ENCODE measurements around the gene VIPR2.
"Not testable (repeated sequence)": the region's sequence is repeated elsewhere in the genome, so short reads cannot be mapped to it uniquely, and the experiment has no call there.

VIPR2 gene

DNA sequence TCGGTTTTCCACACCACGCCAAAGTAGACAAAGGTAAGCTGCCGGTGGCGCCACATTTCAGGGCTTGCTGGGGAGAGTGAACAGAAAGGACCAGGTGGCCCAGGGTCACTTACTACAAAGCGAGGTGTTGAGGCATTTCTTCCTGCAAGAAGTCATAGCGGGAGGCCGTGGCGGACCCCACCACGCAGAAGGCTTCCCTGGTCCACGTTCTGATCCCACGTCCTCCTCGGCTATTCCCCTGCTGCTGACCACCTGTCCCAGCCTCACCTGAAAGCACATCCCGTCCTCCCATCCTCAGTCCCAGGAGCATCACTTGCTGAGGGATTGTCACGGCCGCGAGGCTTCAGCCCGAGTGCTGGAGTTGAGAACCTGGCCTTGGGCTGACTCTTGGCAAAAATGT is 149.2 kb downstream of the VIPR2 start:
- DNase-seq (ENCODE audit: low spot score) = no peak

DNA sequence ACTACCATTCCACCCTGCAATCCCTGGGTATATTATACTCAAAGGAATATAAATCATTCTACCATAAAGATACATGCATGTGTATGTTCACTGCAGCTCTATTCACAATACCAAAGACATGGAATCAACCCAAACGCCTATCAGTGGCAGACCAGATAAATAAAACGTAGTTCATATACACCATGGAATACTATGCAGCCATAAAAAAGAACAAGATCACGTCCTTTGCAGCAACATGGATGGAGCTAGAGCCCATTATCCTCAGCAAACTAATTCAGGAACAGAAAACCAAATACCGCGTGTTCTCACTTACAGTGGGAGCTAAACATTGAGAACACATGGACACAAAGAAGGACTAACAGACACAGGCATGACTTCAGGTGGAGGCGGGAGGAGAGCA is 150.0 kb downstream of the VIPR2 start:
- no peak for DNase-seq (ENCODE audit: low spot score)

- DNase-seq (ENCODE audit: low spot score) = no peak
Measured at GRCh38 chr7:158993591-158993990, 151.1 kb downstream of the VIPR2 start.

DNA sequence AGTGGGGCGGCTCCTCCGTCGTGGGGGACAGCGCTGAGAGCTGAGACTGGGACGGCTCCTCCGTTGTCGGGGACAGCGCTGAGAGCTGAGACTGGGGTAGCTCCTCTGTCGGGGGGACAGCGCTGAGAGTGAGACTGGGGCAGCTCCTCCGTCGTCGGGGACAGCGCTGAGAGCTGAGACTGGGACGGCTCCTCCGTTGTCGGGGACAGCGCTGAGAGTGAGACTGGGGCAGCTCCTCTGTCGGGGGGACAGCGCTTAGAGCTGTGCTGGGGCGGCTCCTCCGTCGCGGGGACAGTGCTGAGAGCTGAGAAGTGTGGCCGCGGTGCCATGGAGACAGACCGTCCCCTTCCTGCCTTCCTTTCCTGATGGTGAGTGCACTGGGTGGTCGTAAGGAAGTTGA is 151.9 kb downstream of the VIPR2 start:
- no peak for DNase-seq (ENCODE audit: low spot score)

DNA sequence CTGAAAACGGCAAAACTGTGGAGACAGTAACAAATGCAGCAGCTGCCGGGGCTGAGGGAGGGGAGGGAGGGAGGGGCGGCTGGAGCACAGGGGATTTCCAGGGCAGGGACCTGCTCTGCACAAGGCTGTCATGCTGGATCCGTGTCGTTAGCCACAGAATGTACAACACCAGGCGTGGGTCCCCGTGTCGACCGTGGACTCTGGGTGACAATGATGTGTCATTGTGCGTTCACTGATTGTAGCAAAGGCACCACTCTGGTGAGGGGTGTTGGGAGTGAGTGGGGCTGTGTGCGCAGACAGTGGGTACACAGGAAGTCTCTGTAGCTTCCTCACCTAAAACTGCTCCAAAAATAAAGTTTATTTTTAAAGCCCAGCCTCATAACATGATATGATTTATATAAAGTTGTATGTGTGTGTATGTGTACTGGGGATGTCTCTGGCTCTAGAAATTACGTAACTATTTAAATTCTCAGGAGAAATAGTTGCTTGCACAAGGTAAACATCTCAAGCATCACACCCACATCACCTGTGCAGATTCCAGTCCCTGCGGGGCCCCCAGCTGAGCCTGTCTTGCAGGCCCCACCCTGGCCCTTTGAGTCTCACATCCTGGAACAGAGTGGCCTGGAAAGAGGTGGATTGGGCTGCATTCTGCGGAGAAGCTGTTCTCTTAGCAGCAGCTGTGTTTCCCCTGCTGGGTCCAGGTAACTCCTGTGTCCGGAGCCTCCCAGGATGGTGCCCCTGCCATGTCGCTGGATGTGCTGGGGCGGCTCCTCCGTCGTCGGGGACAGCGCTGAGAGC is 152.6 kb downstream of the VIPR2 start:
- no peak for DNase-seq (ENCODE audit: low spot score)

DNA sequence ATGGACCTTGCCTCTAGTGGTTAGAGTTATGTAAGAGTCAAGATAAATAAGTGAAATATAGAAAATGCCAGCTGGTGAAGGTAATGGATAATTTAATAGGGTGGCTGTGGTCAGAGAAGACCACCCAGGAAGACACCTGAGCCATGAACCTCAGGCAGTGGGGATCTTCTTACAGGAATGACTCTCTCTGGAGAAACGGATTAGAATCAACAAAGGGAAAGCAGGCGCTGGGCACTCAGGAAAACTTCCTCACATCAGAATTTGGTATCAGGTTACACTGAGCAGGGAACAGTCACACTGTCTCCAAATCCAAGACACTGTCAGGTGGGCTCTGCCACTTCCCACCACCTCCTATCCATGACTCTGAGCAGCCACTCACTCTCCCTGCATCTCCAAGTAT is 155.7 kb downstream of the VIPR2 start:
- no peak for DNase-seq (ENCODE audit: low spot score)

- DNase-seq (ENCODE audit: low spot score) = no peak
Measured at GRCh38 chr7:158988302-158988862, 156.3 kb downstream of the VIPR2 start.

- DNase-seq (ENCODE audit: low spot score) = no peak
Measured at GRCh38 chr7:158987691-158988090, 157.0 kb downstream of the VIPR2 start.

DNA sequence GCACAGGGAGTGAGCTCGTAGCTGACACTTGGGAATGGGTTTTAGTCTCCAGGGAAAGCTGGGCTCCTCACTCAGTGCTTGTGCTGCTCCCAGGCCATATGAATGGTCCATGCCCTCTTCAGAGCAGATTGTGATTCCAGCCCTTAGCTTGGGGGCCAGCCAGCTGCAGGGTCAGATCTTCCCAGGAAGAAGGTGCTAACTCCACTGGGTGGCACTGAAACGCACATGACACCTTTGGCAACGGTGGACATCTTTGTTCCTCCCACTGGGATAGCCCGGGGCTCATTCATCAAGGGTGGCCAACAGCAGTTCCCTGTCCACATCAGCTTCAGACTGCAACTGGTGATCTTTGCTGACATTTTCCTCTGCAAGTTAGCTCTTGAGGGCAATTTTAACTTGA is 159.1 kb downstream of the VIPR2 start:
- DNase-seq (ENCODE audit: low spot score) = no peak

GRCh38 chr7:158984007-158984406 is 160.7 kb downstream of the VIPR2 start:
- DNase-seq (ENCODE audit: low spot score) = not testable (repeated sequence)

DNA sequence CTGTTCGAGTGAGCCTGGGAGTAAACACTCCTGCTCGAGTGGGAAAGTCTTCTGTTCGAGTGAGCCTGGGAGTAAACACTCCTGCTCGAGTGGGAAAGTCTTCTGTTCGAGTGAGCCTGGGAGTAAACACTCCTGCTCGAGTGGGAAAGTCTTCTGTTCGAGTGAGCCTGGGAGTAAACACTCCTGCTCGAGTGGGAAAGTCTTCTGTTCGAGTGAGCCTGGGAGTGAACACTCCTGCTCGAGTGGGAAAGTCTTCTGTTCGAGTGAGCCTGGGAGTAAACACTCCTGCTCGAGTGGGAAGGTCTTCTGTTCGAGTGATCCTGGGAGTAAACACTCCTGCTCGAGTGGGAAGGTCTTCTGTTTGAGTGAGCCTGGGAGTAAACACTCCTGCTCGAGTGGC is 162.6 kb downstream of the VIPR2 start:
- not testable (repeated sequence) for DNase-seq (ENCODE audit: low spot score)

DNA sequence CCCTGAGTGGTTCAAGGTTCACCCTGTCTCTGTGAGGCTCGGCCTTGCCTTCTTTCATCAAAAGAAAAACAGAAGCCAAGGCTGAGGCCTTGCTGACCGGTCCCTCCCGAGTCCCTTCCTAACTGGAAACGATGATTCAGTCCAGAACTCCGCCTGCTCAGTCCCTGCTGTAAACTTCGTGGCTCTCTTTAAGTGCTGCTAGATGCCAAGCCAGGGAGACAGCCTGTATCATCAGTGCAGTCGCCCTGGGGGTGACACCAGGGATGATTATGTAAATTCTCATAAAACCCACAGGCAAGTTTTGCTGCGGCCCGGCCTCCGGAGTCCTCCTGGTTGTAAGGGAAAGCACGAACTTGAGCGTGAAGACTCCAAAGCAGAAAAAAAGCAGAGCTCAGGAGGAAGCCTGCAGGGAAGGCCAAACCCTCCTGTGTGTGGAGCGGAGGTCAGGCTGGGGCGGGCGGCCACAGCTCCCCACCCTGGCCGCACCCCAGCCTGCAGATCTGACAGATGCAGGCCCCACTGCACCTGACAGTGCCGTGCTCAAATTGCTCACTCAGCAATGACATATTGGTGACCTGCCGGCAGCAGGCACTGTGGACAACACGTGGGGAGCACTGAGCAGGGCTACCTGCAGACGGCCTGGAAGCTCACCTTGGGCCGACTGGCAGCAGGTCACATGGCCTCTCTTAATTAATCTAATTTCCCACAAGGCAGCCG is 164.9 kb downstream of the VIPR2 start:
- DNase-seq (ENCODE audit: low spot score) = no peak

DNA sequence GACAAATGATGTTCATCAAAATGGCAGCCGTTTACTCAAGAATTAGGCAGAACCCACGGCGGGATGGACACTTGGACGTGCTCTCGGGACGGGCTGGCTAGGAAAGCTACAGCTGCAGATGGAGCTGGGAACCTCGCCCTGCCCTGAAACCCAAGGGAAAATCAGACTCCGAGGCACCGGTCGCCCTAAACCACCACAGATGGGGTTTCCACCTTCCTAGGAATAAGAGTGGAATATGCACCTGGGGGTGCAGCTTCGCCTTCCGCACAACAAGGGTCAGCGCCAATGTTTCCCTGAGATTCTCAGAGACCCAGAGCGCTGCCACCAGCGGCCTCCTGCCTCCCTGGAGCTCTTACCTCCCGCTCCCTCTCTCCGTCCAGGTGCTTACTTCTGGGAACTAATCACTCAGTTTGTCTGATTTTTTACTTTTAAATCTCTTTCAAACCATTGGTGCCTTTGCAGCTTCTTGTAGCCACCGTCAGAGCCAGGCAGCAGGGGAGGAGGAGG is 165.6 kb downstream of the VIPR2 start:
- DNase-seq (ENCODE audit: low spot score) = no peak
